ENCODE measurements around the gene EIF6.
A peak's percentile ranks its signal among the peaks of the same experiment; 100 is the strongest.

- TF ChIP-seq RAD21 (IDR thresholded peaks at IDR 0.05) = no peak
- no peak for TF ChIP-seq CTCF (IDR thresholded peaks at IDR 0.05; ENCODE audit: low read depth, low read length, missing input control)
- TF ChIP-seq TAF1 (conservative IDR thresholded peaks at IDR 0.05) = no peak
- no peak for TF ChIP-seq MAX (IDR thresholded peaks at IDR 0.05)
- peak; percentile 66 for TF ChIP-seq REST (IDR thresholded peaks at IDR 0.05)
- peak in 1 of 2 donors; percentile 37 for TF ChIP-seq JUND (IDR thresholded peaks at IDR 0.05)
- TF ChIP-seq YY1 (IDR thresholded peaks at IDR 0.05) = peak; percentile 78
- no peak for TF ChIP-seq ATF3 (IDR thresholded peaks at IDR 0.05)
- TF ChIP-seq ZBTB33 (IDR thresholded peaks at IDR 0.05) = no peak
- TF ChIP-seq FOXA2 (IDR thresholded peaks at IDR 0.05) = no peak
Measured at GRCh38 chr20:35286077-35286898, 1.7 kb upstream of the EIF6 start.

Data from liver (tissue), 3 donors.